Right lobe of liver (tissue), 6 donors: ENCODE measurements around the gene LTC4S. TPM values are rescaled to one million over a fixed set of nuclear protein-coding genes. Genes with fewer than 3 reads are reported as not detected.

ENCODE experiments used
- ATAC-seq, 4 donors: fragments of 200-7000 bp; cut with Tn5 transposase; one replicate each; pipeline ENCODE4 v1.9.1; 2020; ENCODE audit warnings: mild to moderate bottlenecking in 4 of 4, moderate library complexity in 4 of 4
- DNase-seq, 3 donors: peaks; one replicate each; pipeline ENCODE4 v3.0.0-alpha.2; 2020
- H3K27ac ChIP-seq, 3 donors: fragments of 200-600 bp; one replicate each; pipeline ENCODE4 v1.8.0; 2022
- H3K27me3 ChIP-seq, 2 donors: fragments of 200-600 bp; one replicate each; pipeline ENCODE4 v1.8.0; 2022
- H3K36me3 ChIP-seq, 4 donors: fragments of 200-600 bp; sonication (generic) in 1 of 4; one replicate each; pipeline versions ENCODE4 v1.5.1 to v1.8.0; 2017 to 2022; ENCODE audit warnings: control low read depth in 1 of 4
- H3K4me1 ChIP-seq, 4 donors: fragments of 200-600 bp; sonication (generic) in 1 of 4; one replicate each; pipeline versions ENCODE4 v1.5.1 to v1.8.0; 2017 to 2022; ENCODE audit warnings: control low read depth in 1 of 4
- H3K4me3 ChIP-seq, 3 donors: fragments of 200-600 bp; one replicate each; pipeline ENCODE4 v1.8.0; 2022
- H3K9me3 ChIP-seq, 4 donors: fragments of 200-600 bp; sonication (generic) in 1 of 4; one replicate each; pipeline versions ENCODE4 v1.5.1 to v1.8.0; 2017 to 2022; ENCODE audit warnings: control low read depth in 1 of 4
- CTCF ChIP-seq, 4 donors: fragments of 200-600 bp in 3 of 4; fragments of 450-650 bp in 1 of 4; IDR thresholded peaks; one replicate each; pipeline versions ENCODE4 v1.5.1 to v1.8.0; 2016 to 2022; ENCODE audit warnings: antibody characterized with exemption in 4 of 4, mild to moderate bottlenecking in 2 of 4
- POLR2A ChIP-seq: fragments of 450-650 bp; IDR thresholded peaks from one replicate; pipeline ENCODE4 v1.6.1; 2017; ENCODE audit warnings: antibody characterized with exemption, mild to moderate bottlenecking
- WGBS: methylation state at CpG from one replicate; pipeline ENCODE4 v1.1.6; 2018; ENCODE audit warnings: low coverage, low lambda C conversion rate; ENCODE audit not compliant: insufficient coverage; ENCODE audit errors: missing lambda C conversion rate; 5-methylcytosine and 5-hydroxymethylcytosine counted together
- intact Hi-C, 2 donors: fragments of 100-400 bp; cut with DNase I; formaldehyde crosslinking; loops; one replicate each; pipeline versions ENCODE4 v1.11.2 to v1.14.1; 2022
- microRNA counts: library from miRNA; unstranded; fragments of <30 nt; microRNA quantifications from one replicate; lab custom pipeline; 2016
- microRNA-seq, 2 donors: library from miRNA; unstranded; fragments of <30 nt; microRNA quantifications; one replicate each; pipeline ENCODE4, GENCODE V29; 2019 to 2020
- small RNA-seq, 2 experiments: library from RNA; depleted of rRNA; stranded (forward); fragments of <200 nt; gene quantifications; one replicate each; pipeline ENCODE3, GENCODE V24; 2016
- total RNA-seq, 6 experiments: library from RNA; depleted of rRNA in 2 of 6; stranded (reverse); fragments of >200 nt in 2 of 6; fragmentation: NEBNext Ultra II Directional in 3 of 6; extraction: Animal tissue kit (Norgen Biotek cat#: 25700) in 3 of 6; gene quantifications; one replicate each; pipeline versions ENCODE4 v1.1.0 to v1.2.4, GENCODE V29; 2016 to 2023
- donor health status: DM: no; HTN: yes; CAD: no.
- donor health status: DM: no; HTN: no; CAD: no.
- donor health status: DM: no; HTN: no; CAD: no.
- donor health status: DM: no; HTN: yes; CAD: no.
- donor health status: DM: no; HTN: yes; CAD: no.

Gene LTC4S
- total RNA-seq, 6 experiments from 2014 or later: 0.73 to 1.7 (median 1.4) TPM; not detected in 1

GRCh38 chr5:179841621-179842020, 47.8 kb downstream of the LTC4S start:
- Histone ChIP-seq H3K9me3 (no peaks in the 10 kb centered on the region), H3K27ac (no peak overlapping the region), H3K4me3 (no peak overlapping the region), H3K36me3 (peaks cover 3 to 28% (median 12%) of the 10 kb centered on the region in 4 donors), H3K27me3 (no peaks in the 10 kb centered on the region), H3K4me1 (peaks cover 0 to 23% (median 0%) of the 10 kb centered on the region in 4 donors)
- ATAC-seq (no peak), DNase-seq (peak in 1 of 3 donors; percentile 44)
- intact Hi-C loops: no loop called here
- TF ChIP-seq CTCF (IDR thresholded peaks at IDR 0.05) (no peak), POLR2A (no peak)
- WGBS: 93% methylated on average over 3 of the region's 9 CpGs

MicroRNAs within 50 kb of the gene (microRNA counts, 767-probe panel; counts per million panel counts)
- 237 counts per million for microRNA hsa-miR-1229 (lab: Ali Mortazavi, UCI)

Small RNA genes lying within 50 kb of the gene (microRNA-seq; reads per million reads assigned to microRNA genes)
- 3.2 to 7.7 reads per million in 2 donors for gene MIR1229

Small RNA genes lying within 50 kb of the gene (small RNA-seq; reads per million reads assigned to genes)
- gene MIR1229: 0 reads per million in 2 experiments

Other genes with a start within 250 kb of the LTC4S start
- 10 to 100 TPM; 17.6 to 24.2 (median 19.5) TPM for gene RUFY1, start 243.4 kb upstream of the LTC4S start, total RNA-seq
- 100 to 1,000 TPM; 140 to 305 (median 219) TPM for gene HNRNPH1, start 170.3 kb upstream of the LTC4S start, total RNA-seq
- gene CBY3, start 113.0 kb upstream of the LTC4S start, total RNA-seq: not detected
- 100 to 1,000 TPM; 363 to 606 (median 456) TPM for gene CANX, start 95.0 kb upstream of the LTC4S start, total RNA-seq
- 1 to 10 TPM; 6.2 to 8.8 (median 8.0) TPM for gene MAML1, start 61.2 kb upstream of the LTC4S start, total RNA-seq
- gene MGAT4B, start 12.9 kb downstream of the LTC4S start, total RNA-seq: 100 to 1,000 TPM; 151 to 259 (median 181) TPM
- gene SQSTM1, start 26.9 kb downstream of the LTC4S start, total RNA-seq: 1,000 to 10,000 TPM in 2 of 6 experiments, 100 to 1,000 TPM in 4; 195 to 1,174 (median 649) TPM
- 10 to 100 TPM in 3 of 6 experiments, 1 to 10 TPM in 3; 4.7 to 14.7 (median 9.0) TPM for gene MRNIP, start 64.8 kb downstream of the LTC4S start, total RNA-seq
- gene TBC1D9B, start 113.9 kb downstream of the LTC4S start, total RNA-seq: 10 to 100 TPM; 58.7 to 81.9 (median 69.5) TPM